Muscle layer of colon (tissue), 2 donors: ENCODE measurements around the gene KRT35.

ENCODE experiments used
- H3K27ac ChIP-seq: one replicate; pipeline ENCODE4 v1.7.0; 2013; ENCODE audit warnings: low read depth, mild to moderate bottlenecking, low read length, moderate library complexity
- H3K27me3 ChIP-seq, 2 donors: one replicate each; pipeline ENCODE4 v1.7.0; 2013; ENCODE audit warnings: low read length in 2 of 2, mild to moderate bottlenecking in 2 of 2; ENCODE audit not compliant: insufficient read depth in 2 of 2, control insufficient read depth in 1 of 2
- H3K36me3 ChIP-seq: one replicate; pipeline ENCODE4 v1.7.0; 2013; ENCODE audit warnings: mild to moderate bottlenecking, low read length; ENCODE audit not compliant: insufficient read depth
- H3K4me1 ChIP-seq: one replicate; pipeline ENCODE4 v1.7.0; 2013; ENCODE audit warnings: mild to moderate bottlenecking, low read length; ENCODE audit not compliant: insufficient read depth
- H3K4me3 ChIP-seq, 2 donors: one replicate each; pipeline ENCODE4 v1.7.0; 2013; ENCODE audit warnings: low read length in 2 of 2, low read depth in 1 of 2, mild to moderate bottlenecking in 1 of 2, moderate library complexity in 1 of 2
- H3K9ac ChIP-seq: one replicate; pipeline ENCODE4 v1.7.0; 2013; ENCODE audit warnings: low read length
- H3K9me3 ChIP-seq: one replicate; pipeline ENCODE4 v1.7.0; 2013; ENCODE audit warnings: mild to moderate bottlenecking, low read length
- donor health status: abdominal sarcoma.
- donor health status: Adenocarcinoma of cecum.

Gene KRT35

GRCh38 chr17:41464682-41465081 lies 16.3 kb downstream of the KRT35 start:
- peaks cover 0 to 5% of the 10 kb centered on the region in 2 donors for H3K27me3 ChIP-seq
- H3K4me3 ChIP-seq: no peak overlapping the region
- no peak overlapping the region for H3K9ac ChIP-seq
- H3K4me1 ChIP-seq: no peaks in the 10 kb centered on the region
- H3K9me3 ChIP-seq: no peaks in the 10 kb centered on the region
- H3K36me3 ChIP-seq: no peaks in the 10 kb centered on the region
- no peak overlapping the region for H3K27ac ChIP-seq

DNA sequence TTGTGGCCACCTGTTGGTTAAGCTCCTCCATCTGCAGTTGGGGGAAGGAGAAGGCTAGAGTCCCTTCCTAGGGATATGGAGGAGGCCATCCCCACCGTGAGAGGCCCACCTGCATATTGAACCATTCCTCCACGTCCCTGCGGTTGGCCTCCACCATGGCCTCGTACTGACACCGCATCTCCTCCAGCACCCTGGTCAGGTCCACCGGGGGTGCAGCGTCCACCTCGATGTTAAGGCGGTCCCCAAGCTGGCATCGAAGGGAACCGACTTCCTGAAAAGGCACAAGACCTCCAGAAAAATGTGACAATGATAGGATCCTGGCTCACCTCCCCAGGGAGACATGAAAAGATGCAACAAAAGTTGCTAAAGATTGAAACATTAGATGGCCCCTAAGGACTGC lies 16.8 kb downstream of the KRT35 start:
- Histone ChIP-seq H3K4me1 (no peaks in the 10 kb centered on the region), H3K9me3 (no peaks in the 10 kb centered on the region), H3K9ac (no peak overlapping the region), H3K27me3 (peaks cover 0 to 5% of the 10 kb centered on the region in 2 donors), H3K36me3 (no peaks in the 10 kb centered on the region), H3K27ac (no peak overlapping the region), H3K4me3 (no peak overlapping the region)

GRCh38 chr17:41463746-41464145 lies 17.2 kb downstream of the KRT35 start:
- no peaks in the 10 kb centered on the region for H3K4me1 ChIP-seq
- no peak overlapping the region for H3K4me3 ChIP-seq

DNA sequence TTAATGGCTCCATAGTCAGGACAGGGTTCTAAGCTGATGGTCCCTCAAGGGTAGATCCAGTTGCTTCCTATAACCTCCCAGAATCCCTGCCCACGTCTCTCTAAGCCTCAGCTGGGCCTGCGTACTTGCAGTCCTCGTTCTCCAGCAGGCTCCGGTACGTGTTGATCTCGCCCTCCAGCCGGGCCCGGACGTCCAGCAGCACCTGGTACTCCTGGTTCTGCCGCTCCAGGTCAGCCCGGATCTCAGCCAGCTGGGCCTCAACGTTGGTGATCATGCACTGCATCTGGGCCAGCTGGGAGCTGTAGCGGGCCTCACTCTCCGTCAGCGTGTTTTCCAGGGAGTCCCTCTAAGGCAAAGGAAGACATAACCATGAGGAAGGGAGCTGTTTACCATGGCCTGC lies 18.2 kb downstream of the KRT35 start:
- H3K4me1 ChIP-seq: no peaks in the 10 kb centered on the region
- H3K27me3 ChIP-seq: peaks cover 0 to 5% of the 10 kb centered on the region in 2 donors
- H3K9ac ChIP-seq: no peak overlapping the region
- H3K36me3 ChIP-seq: no peaks in the 10 kb centered on the region
- no peak overlapping the region for H3K4me3 ChIP-seq
- no peaks in the 10 kb centered on the region for H3K9me3 ChIP-seq
- H3K27ac ChIP-seq: no peak overlapping the region

More at GRCh38 chr17:41463746-41464145, 17.2 kb downstream of the KRT35 start:
- no peak overlapping the region for H3K27ac ChIP-seq
- H3K9ac ChIP-seq: no peak overlapping the region
- H3K9me3 ChIP-seq: no peaks in the 10 kb centered on the region
- peaks cover 0 to 5% of the 10 kb centered on the region in 2 donors for H3K27me3 ChIP-seq
- H3K36me3 ChIP-seq: no peaks in the 10 kb centered on the region

DNA sequence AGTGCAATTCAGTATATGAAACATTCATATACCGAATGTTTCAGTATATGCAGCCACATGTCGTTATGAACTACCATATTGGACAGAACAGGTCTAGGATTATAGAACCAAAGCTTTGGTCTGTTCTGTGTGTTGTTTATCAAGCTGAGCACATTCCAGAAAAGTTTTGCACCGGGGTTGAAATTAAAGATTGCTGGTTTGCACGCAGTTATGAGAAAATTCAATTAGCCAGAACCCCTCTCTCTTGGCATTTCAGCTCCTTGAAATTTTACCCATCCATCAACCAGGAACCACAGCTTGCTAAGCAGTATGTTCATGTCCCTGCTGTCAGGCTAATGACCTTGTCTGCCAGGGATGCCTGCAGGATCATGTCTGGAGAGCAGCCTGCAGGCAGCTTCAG lies 23.3 kb downstream of the KRT35 start:
- H3K9ac ChIP-seq: no peak overlapping the region
- H3K27me3 ChIP-seq: no peaks in the 10 kb centered on the region
- H3K4me3 ChIP-seq: no peak overlapping the region
- no peaks in the 10 kb centered on the region for H3K36me3 ChIP-seq
- no peaks in the 10 kb centered on the region for H3K4me1 ChIP-seq
- no peak overlapping the region for H3K27ac ChIP-seq
- no peaks in the 10 kb centered on the region for H3K9me3 ChIP-seq

DNA sequence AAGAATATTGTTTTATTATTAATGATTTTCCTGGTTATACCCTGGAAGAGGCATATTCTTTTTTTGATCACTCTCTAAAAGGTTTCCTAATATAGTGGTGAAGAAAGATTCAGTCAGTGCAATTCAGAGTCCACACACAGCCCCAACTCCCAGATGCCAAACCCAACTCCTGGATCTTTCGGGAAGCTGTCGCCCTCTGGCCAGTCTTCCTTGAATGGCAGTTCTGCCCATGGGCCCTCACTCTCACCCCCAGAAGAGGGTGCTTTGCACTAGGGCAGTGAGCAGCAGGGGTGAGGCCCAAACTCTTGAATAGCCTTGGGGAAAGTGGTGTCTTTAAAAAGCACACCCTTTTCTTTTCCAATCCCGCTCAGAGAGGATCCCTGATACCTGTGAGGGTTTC lies 24.7 kb downstream of the KRT35 start:
- H3K36me3 ChIP-seq: no peaks in the 10 kb centered on the region
- H3K27me3 ChIP-seq: no peaks in the 10 kb centered on the region
- no peak overlapping the region for H3K9ac ChIP-seq
- H3K9me3 ChIP-seq: no peaks in the 10 kb centered on the region
- H3K4me3 ChIP-seq: no peak overlapping the region
- H3K27ac ChIP-seq: no peak overlapping the region
- H3K4me1 ChIP-seq: no peaks in the 10 kb centered on the region

- H3K9me3 ChIP-seq: no peaks in the 10 kb centered on the region
- H3K27ac ChIP-seq: no peak overlapping the region
- no peak overlapping the region for H3K4me3 ChIP-seq
- H3K4me1 ChIP-seq: no peaks in the 10 kb centered on the region
- no peak overlapping the region for H3K9ac ChIP-seq
- H3K36me3 ChIP-seq: no peaks in the 10 kb centered on the region
- no peaks in the 10 kb centered on the region for H3K27me3 ChIP-seq
These were observed 25.7 kb downstream of the KRT35 start for GRCh38 chr17:41455236-41455635.

DNA sequence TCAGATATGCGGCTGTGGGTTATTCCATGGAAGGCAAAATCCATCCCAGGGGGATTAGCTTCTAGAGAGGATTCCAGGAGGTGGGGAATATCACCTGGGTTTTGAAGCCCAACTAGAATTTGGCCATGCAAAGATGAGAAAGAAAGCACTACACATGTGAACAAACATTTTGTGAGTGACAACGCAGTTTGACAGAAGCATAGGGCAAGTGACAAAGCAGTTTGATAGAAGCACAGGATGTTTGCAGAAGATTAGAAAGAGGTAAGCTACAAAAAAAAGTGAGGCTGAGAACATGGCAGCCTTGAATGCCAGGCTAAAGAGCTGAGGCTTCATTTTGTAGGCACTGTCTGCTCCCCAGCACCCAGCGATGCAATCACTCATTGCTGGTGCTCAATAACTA lies 27.9 kb downstream of the KRT35 start:
- no peaks in the 10 kb centered on the region for H3K4me1 ChIP-seq
- H3K4me3 ChIP-seq: no peak overlapping the region
- H3K27ac ChIP-seq: no peak overlapping the region
- H3K36me3 ChIP-seq: no peaks in the 10 kb centered on the region
- no peaks in the 10 kb centered on the region for H3K9me3 ChIP-seq
- no peaks in the 10 kb centered on the region for H3K27me3 ChIP-seq
- no peak overlapping the region for H3K9ac ChIP-seq

DNA sequence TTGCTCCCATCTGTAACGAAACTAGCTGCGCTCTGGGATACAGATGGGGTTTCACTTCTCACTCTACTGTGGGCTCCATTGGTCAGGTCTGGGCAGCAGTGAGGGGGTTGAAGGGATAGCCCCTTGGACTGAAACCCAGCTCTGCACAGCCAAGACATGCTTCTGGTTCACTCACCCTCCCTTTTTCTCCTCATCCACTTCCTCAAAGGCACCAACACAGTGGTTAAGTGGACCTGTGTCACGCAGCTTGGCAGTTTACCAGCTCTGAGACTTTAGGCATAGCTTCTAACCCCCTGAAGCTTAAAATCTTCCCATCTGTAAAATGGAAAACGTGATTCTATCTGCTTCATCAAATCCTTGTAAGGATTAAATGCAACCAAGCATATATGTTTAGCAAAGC lies 28.7 kb downstream of the KRT35 start:
- Histone ChIP-seq H3K4me1 (no peaks in the 10 kb centered on the region), H3K27ac (no peak overlapping the region), H3K9ac (no peak overlapping the region), H3K36me3 (no peaks in the 10 kb centered on the region), H3K9me3 (no peaks in the 10 kb centered on the region), H3K4me3 (no peak overlapping the region), H3K27me3 (no peaks in the 10 kb centered on the region)

DNA sequence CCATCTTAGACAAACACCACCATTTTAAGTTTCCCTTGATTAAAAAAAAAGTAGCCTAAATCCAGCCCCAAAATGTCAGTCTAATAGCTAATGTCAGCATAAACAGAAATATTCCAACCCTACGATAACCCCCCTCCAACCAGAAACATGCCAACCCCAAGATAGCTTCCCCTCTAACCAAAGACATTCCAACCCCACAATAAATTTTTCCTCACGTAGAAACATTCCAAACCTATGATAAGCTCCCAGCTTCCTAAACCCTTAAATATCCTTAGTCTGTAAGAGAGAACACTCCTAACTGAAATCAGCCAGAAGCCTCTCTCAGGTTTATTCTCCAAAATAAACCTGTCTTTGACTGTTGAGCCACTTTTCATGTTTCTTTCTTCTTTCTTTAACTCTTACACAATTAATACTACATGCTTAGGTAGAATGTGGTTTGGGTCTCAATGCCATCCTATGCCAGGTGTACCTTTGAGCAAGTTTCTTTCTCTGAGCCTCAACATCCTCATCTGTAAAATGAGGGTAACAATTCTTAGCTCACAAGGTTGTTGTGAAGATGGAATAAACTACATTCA lies 29.7 kb downstream of the KRT35 start:
- no peaks in the 10 kb centered on the region for H3K27me3 ChIP-seq
- no peaks in the 10 kb centered on the region for H3K9me3 ChIP-seq

GRCh38 chr17:41449008-41449407 lies 31.9 kb downstream of the KRT35 start:
- H3K4me3 ChIP-seq: no peak overlapping the region
- H3K36me3 ChIP-seq: no peaks in the 10 kb centered on the region
- H3K9me3 ChIP-seq: no peaks in the 10 kb centered on the region
- H3K27ac ChIP-seq: no peak overlapping the region
- no peaks in the 10 kb centered on the region for H3K4me1 ChIP-seq
- H3K27me3 ChIP-seq: no peaks in the 10 kb centered on the region
- no peak overlapping the region for H3K9ac ChIP-seq

More for the DNA sequence above, 29.7 kb downstream of the KRT35 start:
- Histone ChIP-seq H3K4me3 (no peak overlapping the region), H3K36me3 (no peaks in the 10 kb centered on the region), H3K4me1 (no peaks in the 10 kb centered on the region), H3K9ac (no peak overlapping the region), H3K27ac (no peak overlapping the region)

DNA sequence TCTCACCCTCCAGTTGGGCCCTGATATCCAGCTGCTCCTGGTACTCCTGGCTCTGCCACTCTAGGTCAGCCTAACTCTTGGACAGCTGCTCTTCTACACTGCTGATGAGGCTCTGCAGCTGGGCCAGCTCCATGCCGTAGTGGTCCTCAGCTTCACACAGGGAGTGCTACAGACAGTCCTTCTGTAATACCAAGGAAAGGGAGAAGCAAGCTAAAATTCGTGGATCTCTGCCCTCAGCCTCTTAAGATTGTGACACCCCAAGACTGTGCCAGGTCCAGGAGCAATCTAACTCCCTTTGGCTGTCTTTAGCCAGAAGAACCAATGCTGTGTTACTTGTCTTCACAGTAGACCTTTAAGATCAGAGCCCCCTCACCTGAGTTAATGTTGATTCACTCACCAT lies 32.4 kb downstream of the KRT35 start:
- H3K4me3 ChIP-seq: no peak overlapping the region
- no peak overlapping the region for H3K27ac ChIP-seq
- H3K4me1 ChIP-seq: no peaks in the 10 kb centered on the region
- no peak overlapping the region for H3K9ac ChIP-seq
- H3K36me3 ChIP-seq: no peaks in the 10 kb centered on the region
- H3K9me3 ChIP-seq: no peaks in the 10 kb centered on the region
- H3K27me3 ChIP-seq: no peaks in the 10 kb centered on the region
